HAP-1 (cell line): ENCODE measurements around the gene FAAP100.

ENCODE experiments used
- DNase-seq, 2 experiments: peaks; one replicate each; pipeline ENCODE4 v3.0.0-alpha.2; 2016 to 2020; ENCODE audit warnings: low spot score in 2 of 2
- H3K27me3 ChIP-seq: fragments of 250-450 bp; sonication (Bioruptor Pico); 2 replicates; pipeline ENCODE4 v1.5.1; 2020; ENCODE audit warnings: low read depth, mild to moderate bottlenecking, moderate library complexity
- H3K36me3 ChIP-seq: fragments of 250-450 bp; sonication (Bioruptor Pico); replicated peaks from 2 replicates; pipeline ENCODE4 v1.5.1; 2020; ENCODE audit warnings: mild to moderate bottlenecking
- H3K4me1 ChIP-seq: fragments of 250-450 bp; sonication (Bioruptor Pico); 2 replicates; pipeline ENCODE4 v1.5.1; 2020; ENCODE audit warnings: mild to moderate bottlenecking
- H3K4me3 ChIP-seq: fragments of 250-450 bp; sonication (Bioruptor Pico); 2 replicates; pipeline ENCODE4 v1.5.1; 2020; ENCODE audit warnings: mild to moderate bottlenecking, moderate library complexity
- H3K9me3 ChIP-seq: fragments of 250-450 bp; sonication (Bioruptor Pico); 2 replicates; pipeline ENCODE4 v1.5.1; 2020; ENCODE audit warnings: mild to moderate bottlenecking, moderate library complexity
- in situ Hi-C: fragments of 300-500 bp; cut with MboI; formaldehyde crosslinking; loops from 3 replicates; pipeline ENCODE4 v1.14.3; 2020; ENCODE audit warnings: low sequenced_read_pairs, inconsistent platforms, mixed read lengths

Gene FAAP100

GRCh38 chr17:81553018-81553615 lies 964 bp upstream of the FAAP100 start:
- H3K9me3 ChIP-seq = no peaks in the 10 kb centered on the region
- peak; percentile 89 to 94 for DNase-seq
- H3K4me1 ChIP-seq = peaks cover 6% of the 10 kb centered on the region
- peak overlapping the region; percentile 97 for H3K4me3 ChIP-seq
- no peaks in the 10 kb centered on the region for H3K27me3 ChIP-seq
- in situ Hi-C loops = no loop called here
- H3K36me3 ChIP-seq = peaks cover 41% of the 10 kb centered on the region

GRCh38 chr17:81551458-81552243 lies 502 bp downstream of the FAAP100 start:
- peak overlapping the region; percentile 97 for H3K4me3 ChIP-seq
- H3K36me3 ChIP-seq = peaks cover 43% of the 10 kb centered on the region
- in situ Hi-C loops = no loop called here
- DNase-seq = no peak
- H3K27me3 ChIP-seq = no peaks in the 10 kb centered on the region
- H3K4me1 ChIP-seq = peaks cover 6% of the 10 kb centered on the region
- H3K9me3 ChIP-seq = no peaks in the 10 kb centered on the region

GRCh38 chr17:81550830-81551457 lies 1.2 kb downstream of the FAAP100 start:
- peak overlapping the region; percentile 97 for H3K4me3 ChIP-seq
- H3K36me3 ChIP-seq = peaks cover 46% of the 10 kb centered on the region
- peaks cover 6% of the 10 kb centered on the region for H3K4me1 ChIP-seq
- H3K27me3 ChIP-seq = no peaks in the 10 kb centered on the region
- no peaks in the 10 kb centered on the region for H3K9me3 ChIP-seq
- in situ Hi-C loops = no loop called here
- no peak for DNase-seq

- Histone ChIP-seq H3K4me3 (no peak overlapping the region), H3K9me3 (no peaks in the 10 kb centered on the region), H3K27me3 (no peaks in the 10 kb centered on the region), H3K36me3 (peaks cover 49% of the 10 kb centered on the region), H3K4me1 (peaks cover 6% of the 10 kb centered on the region)
- no peak for DNase-seq
- in situ Hi-C loops = no loop called here
These were observed 1.9 kb downstream of the FAAP100 start for GRCh38 chr17:81550285-81550684.

GRCh38 chr17:81549826-81550225 lies 2.3 kb downstream of the FAAP100 start:
- Histone ChIP-seq H3K4me3 (no peak overlapping the region), H3K27me3 (no peaks in the 10 kb centered on the region), H3K9me3 (no peaks in the 10 kb centered on the region), H3K4me1 (peaks cover 6% of the 10 kb centered on the region), H3K36me3 (peaks cover 49% of the 10 kb centered on the region)
- in situ Hi-C loops = no loop called here
- DNase-seq = no peak

- peaks cover 56% of the 10 kb centered on the region for H3K36me3 ChIP-seq
- DNase-seq = no peak
- peaks cover 5% of the 10 kb centered on the region for H3K4me1 ChIP-seq
- no peaks in the 10 kb centered on the region for H3K9me3 ChIP-seq
- no peaks in the 10 kb centered on the region for H3K27me3 ChIP-seq
- in situ Hi-C loops = no loop called here
- no peak overlapping the region for H3K4me3 ChIP-seq
These were observed 3.1 kb downstream of the FAAP100 start for GRCh38 chr17:81549031-81549557.

- Histone ChIP-seq H3K4me3 (no peak overlapping the region), H3K4me1 (no peaks in the 10 kb centered on the region), H3K36me3 (peaks cover 68% of the 10 kb centered on the region), H3K27me3 (no peaks in the 10 kb centered on the region), H3K9me3 (no peaks in the 10 kb centered on the region)
- in situ Hi-C loops = no loop called here
- DNase-seq = no peak
These were observed 4.6 kb downstream of the FAAP100 start for GRCh38 chr17:81547614-81547982.

DNA sequence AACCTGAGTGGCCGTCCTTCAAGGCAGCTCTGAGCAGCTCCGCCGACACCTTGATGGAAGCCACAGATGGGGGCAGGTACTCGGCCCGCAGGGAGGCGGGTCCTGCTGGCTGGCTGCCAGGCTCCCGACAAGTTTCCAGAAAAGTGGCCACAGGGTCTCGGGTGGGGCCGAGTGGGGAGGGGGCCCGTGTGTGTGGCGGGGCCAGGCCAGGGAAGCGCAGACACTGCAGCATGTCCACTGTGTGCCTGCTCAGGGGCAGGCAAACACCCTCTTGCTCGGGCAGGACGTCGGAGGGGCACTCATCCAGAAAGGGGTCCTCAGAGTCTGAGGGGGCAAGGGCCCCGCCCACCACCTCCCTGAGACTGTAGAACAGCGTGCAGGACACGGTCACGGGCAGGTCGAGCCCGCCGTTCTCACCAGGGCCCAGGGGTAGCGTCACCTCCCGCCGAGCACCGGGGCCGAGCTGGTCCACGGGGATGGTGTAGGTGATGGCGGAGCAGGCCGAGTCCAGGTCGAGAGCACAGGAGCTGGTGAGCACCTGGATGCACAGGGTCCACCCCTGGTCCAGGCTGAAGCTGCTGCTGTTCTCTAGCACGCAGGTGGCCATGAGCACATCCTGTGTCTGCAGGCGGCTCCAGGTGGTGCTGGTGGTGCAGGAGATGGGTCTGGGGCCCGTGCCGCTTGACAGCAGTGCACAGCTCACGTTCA lies 5.1 kb downstream of the FAAP100 start:
- in situ Hi-C loops = no loop called here
- Histone ChIP-seq H3K4me1 (no peaks in the 10 kb centered on the region), H3K36me3 (peaks cover 68% of the 10 kb centered on the region), H3K27me3 (no peaks in the 10 kb centered on the region), H3K4me3 (no peak overlapping the region), H3K9me3 (no peaks in the 10 kb centered on the region)
- DNase-seq = no peak

GRCh38 chr17:81545160-81545949 lies 6.8 kb downstream of the FAAP100 start:
- DNase-seq = no peak
- H3K36me3 ChIP-seq = peaks cover 62% of the 10 kb centered on the region
- H3K27me3 ChIP-seq = no peaks in the 10 kb centered on the region
- in situ Hi-C loops = no loop called here
- no peaks in the 10 kb centered on the region for H3K9me3 ChIP-seq
- no peak overlapping the region for H3K4me3 ChIP-seq
- no peaks in the 10 kb centered on the region for H3K4me1 ChIP-seq

DNA sequence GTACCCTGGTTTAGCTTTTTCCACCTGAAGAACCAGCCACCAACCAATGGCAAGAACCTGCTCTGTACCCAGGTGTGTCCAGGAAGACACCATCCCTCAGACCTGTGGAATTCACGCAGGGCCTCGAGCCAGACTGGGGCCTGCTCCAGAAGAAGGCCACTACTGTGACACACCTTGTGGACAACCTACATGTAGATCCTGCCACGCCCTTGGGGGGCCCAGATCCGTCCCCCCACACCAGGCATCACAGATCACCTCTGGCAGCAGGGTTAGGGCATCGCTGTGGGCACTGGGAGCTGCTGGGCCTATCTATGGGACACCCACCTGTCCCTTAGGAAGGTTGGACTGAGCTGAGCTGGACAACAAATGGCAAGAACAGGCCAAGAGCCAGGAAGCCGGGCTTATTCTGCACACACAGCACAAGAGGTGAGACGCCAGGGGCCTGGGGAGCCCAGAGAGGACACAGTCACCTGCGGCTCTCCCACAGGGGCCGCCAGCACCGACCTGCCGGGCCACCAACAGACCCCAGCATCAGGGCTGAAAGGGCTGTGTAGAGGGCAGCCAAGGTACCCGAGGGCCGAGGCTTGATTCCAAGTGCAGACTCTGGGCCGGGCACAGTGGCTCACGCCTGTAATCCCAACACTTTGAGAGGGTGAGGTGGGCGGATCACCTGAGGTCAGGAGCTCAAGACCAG lies 7.7 kb downstream of the FAAP100 start:
- Histone ChIP-seq H3K9me3 (no peaks in the 10 kb centered on the region), H3K4me3 (no peak overlapping the region), H3K36me3 (peaks cover 55% of the 10 kb centered on the region), H3K27me3 (no peaks in the 10 kb centered on the region), H3K4me1 (no peaks in the 10 kb centered on the region)
- no peak for DNase-seq
- in situ Hi-C loops = no loop called here

- H3K36me3 ChIP-seq = peaks cover 50% of the 10 kb centered on the region
- DNase-seq = no peak
- no peaks in the 10 kb centered on the region for H3K4me1 ChIP-seq
- in situ Hi-C loops = no loop called here
- no peaks in the 10 kb centered on the region for H3K27me3 ChIP-seq
- no peak overlapping the region for H3K4me3 ChIP-seq
- no peaks in the 10 kb centered on the region for H3K9me3 ChIP-seq
These were observed 8.4 kb downstream of the FAAP100 start for GRCh38 chr17:81543756-81544155.

DNA sequence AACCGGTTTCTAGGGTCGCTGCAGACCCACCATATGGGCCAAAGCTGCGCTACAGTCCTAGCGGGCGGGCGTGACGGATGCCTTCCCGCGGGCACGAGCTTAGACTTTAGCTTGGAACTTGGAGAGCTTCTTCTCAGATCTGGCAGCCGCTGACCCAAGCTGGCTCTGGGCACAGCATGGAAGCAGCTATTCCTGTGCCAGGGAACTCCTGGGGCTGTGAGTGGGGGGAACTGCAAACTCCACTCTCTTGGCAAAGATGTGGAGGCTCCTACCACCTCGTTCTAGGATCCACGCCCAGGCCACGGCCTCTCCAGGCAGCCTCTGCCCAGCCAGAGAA lies 8.8 kb downstream of the FAAP100 start:
- peaks cover 47% of the 10 kb centered on the region for H3K36me3 ChIP-seq
- no peak for DNase-seq
- H3K4me3 ChIP-seq = no peak overlapping the region
- in situ Hi-C loops = no loop called here
- no peaks in the 10 kb centered on the region for H3K9me3 ChIP-seq
- no peaks in the 10 kb centered on the region for H3K4me1 ChIP-seq
- no peaks in the 10 kb centered on the region for H3K27me3 ChIP-seq
